Tibial artery (tissue), 4 donors: ENCODE measurements around the gene RAB30.
"Not testable (repeated sequence)": the region's sequence is repeated elsewhere in the genome, so short reads cannot be mapped to it uniquely, and the experiment has no call there.

Experiments
- DNase-seq, 2 donors: peaks; one replicate each; pipeline ENCODE4 v3.0.0-alpha.2; 2019
- H3K27ac ChIP-seq, 2 donors: fragments of 200-600 bp; sonication (generic) in 1 of 2; 1 replicate in 1 of 2; 2 replicates in 1 of 2; pipeline ENCODE4 v1.5.1; 2018 to 2019; ENCODE audit warnings: mild to moderate bottlenecking in 1 of 2
- H3K27me3 ChIP-seq, 2 donors: fragments of 200-600 bp; sonication (generic) in 1 of 2; one replicate each; pipeline versions ENCODE4 v1.5.1 to v1.6.0; 2016 to 2019
- H3K36me3 ChIP-seq, 3 donors: fragments of 200-600 bp; sonication (generic) in 2 of 3; one replicate each; pipeline ENCODE4 v1.5.1; 2016 to 2019; ENCODE audit warnings: mild to moderate bottlenecking in 2 of 3
- H3K4me1 ChIP-seq, 4 donors: fragments of 200-600 bp; sonication (generic) in 2 of 4; 1 replicate in 3 of 4; 2 replicates in 1 of 4; pipeline ENCODE4 v1.5.1; 2016 to 2019
- H3K4me3 ChIP-seq, 2 donors: fragments of 200-600 bp; sonication (generic) in 1 of 2; 1 replicate in 1 of 2; 2 replicates in 1 of 2; pipeline ENCODE4 v1.5.1; 2018 to 2019; ENCODE audit warnings: mild to moderate bottlenecking in 2 of 2
- H3K9me3 ChIP-seq, 3 donors: fragments of 200-600 bp; sonication (generic) in 1 of 3; one replicate each; pipeline ENCODE4 v1.5.1; 2016 to 2019
- intact Hi-C: fragments of 100-400 bp; cut with DNase I; formaldehyde crosslinking; loops from one replicate; pipeline ENCODE4 v1.15.0; 2023; ENCODE audit warnings: low total_unique reads
- TF ChIP-seq, protein P1 (sequence below), 2 experiments: fragments of 200-600 bp in 1 of 2; fragments of 450-650 bp in 1 of 2; IDR thresholded peaks; one replicate each; pipeline ENCODE4 v1.5.1; 2017 to 2019; ENCODE audit warnings: antibody characterized with exemption in 2 of 2, mild to moderate bottlenecking in 1 of 2, moderate library complexity in 1 of 2

RAB30 gene

DNA sequence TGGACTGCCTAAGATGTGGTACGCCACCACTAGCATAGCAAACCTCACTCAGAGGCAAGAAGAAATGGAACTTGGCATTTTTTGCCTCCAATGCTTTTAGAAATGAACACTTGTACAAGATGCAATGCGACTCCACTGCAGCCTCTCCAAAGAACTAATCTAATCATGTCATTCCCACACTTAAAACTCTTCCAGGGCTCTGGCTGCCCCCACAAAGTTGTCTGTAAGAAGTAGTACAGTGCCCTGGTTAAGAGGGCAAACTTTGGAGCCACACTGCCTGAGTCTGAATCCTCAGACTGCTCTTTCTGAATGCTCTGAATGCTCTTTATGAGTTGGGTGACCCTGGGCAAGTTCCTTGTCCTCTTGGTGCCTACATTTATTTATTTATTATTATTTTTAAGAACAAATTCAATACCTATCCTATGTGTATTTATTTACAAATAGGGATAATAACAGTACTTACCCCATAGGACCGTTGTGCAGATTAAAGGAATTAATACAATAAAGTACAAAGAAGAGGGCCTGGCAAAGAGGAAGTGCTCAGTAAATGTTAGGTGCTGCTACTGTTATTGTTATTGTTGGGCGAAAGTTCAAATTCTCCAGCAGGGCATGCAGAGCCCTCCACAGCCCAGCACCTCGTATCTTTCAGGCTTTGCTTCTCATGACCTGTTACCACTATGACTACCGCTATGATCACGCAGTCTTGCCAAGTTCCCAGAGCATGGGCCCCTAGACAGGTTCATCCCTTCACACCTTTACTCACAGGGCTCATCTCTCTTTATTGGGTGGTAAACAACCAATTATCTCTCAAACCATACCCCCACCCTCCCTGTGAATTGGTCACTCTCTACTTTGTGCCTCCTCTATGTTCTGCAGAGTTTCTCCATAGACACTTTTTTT lies 59.3 kb downstream of the RAB30 start:
- Histone ChIP-seq H3K4me3 (no peak overlapping the region), H3K27me3 (no peaks in the 10 kb centered on the region), H3K36me3 (no peaks in the 10 kb centered on the region), H3K9me3 (no peaks in the 10 kb centered on the region), H3K4me1 (peaks cover 0 to 37% (median 18%) of the 10 kb centered on the region in 4 donors), H3K27ac (no peak overlapping the region)
- DNase-seq = no peak
- TF ChIP-seq, protein P1, sequence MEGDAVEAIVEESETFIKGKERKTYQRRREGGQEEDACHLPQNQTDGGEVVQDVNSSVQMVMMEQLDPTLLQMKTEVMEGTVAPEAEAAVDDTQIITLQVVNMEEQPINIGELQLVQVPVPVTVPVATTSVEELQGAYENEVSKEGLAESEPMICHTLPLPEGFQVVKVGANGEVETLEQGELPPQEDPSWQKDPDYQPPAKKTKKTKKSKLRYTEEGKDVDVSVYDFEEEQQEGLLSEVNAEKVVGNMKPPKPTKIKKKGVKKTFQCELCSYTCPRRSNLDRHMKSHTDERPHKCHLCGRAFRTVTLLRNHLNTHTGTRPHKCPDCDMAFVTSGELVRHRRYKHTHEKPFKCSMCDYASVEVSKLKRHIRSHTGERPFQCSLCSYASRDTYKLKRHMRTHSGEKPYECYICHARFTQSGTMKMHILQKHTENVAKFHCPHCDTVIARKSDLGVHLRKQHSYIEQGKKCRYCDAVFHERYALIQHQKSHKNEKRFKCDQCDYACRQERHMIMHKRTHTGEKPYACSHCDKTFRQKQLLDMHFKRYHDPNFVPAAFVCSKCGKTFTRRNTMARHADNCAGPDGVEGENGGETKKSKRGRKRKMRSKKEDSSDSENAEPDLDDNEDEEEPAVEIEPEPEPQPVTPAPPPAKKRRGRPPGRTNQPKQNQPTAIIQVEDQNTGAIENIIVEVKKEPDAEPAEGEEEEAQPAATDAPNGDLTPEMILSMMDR (IDR thresholded peaks at IDR 0.05) = no peak
- intact Hi-C loops = no loop called here

DNA sequence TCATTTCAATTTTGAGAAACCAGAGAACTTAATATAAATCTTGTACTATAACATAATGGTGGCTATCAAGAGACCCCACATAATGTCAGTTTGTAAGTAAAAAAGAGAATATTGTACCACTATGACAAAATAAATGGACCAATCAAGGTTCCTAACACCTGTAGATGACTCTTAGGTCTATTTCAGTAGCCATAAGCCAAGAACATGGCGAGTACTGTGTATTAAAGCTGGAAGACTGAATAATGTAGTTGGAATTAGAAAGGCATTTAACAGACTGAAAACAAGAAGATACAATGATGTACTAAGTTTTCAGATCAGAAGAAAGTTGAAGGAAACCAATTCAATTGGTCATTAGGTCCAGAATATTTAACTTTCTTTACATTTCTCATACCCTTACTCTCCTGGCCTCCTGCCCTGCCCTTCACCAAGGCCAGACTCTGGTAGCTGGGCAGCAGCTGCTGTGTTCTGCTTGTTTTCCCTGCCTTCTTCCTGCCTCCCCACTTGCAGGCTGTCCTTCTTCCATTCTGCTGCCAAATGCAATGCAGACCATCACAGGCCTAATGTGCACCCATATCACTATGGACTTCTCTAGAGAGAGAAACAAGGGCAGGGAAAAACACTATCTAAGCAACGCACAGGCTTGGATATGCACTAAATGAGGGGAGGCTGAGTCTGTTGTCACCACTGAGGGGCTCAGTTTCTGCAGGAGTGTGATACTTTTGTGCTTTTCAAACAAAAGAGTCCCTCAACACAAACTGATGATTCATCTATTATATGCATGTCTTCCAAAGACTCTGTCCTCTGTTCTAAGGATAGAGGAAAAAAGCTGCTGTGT lies 60.1 kb downstream of the RAB30 start:
- Histone ChIP-seq H3K4me1 (peaks cover 0 to 46% (median 25%) of the 10 kb centered on the region in 4 donors), H3K27ac (no peak overlapping the region)
- intact Hi-C loops = no loop called here

DNA sequence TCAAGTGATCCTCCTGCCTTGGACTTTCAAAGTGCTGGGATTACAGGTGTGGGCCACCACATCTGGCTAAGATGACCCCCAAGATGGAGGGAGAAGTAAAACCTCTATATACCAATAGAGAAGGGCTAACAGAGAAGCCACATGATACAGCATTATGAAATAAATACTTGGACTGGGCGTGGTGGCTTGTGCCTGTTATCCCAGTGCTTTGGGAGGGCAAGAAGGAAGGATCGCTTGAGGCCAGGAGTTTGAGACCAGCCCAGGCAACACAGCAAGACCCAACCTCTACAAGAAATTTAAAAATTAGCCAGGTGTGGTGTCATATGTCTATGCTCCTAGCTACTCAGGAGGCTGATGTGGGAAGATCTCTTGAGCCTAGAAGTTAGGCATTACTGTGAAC lies 61.7 kb downstream of the RAB30 start:
- H3K27me3 ChIP-seq = no peaks in the 10 kb centered on the region
- H3K27ac ChIP-seq = no peak overlapping the region
- peaks cover 0 to 52% (median 25%) of the 10 kb centered on the region in 4 donors for H3K4me1 ChIP-seq
- no peaks in the 10 kb centered on the region for H3K36me3 ChIP-seq
- TF ChIP-seq, protein P1 (IDR thresholded peaks at IDR 0.05) = no peak
- no peak for DNase-seq
- no peak overlapping the region for H3K4me3 ChIP-seq
- intact Hi-C loops = no loop called here
- no peaks in the 10 kb centered on the region for H3K9me3 ChIP-seq

More for the DNA sequence above, 60.1 kb downstream of the RAB30 start:
- no peak for DNase-seq
- TF ChIP-seq, protein P1 (IDR thresholded peaks at IDR 0.05) = no peak
- H3K4me3 ChIP-seq = no peak overlapping the region
- no peaks in the 10 kb centered on the region for H3K9me3 ChIP-seq
- H3K36me3 ChIP-seq = no peaks in the 10 kb centered on the region
- no peaks in the 10 kb centered on the region for H3K27me3 ChIP-seq

DNA sequence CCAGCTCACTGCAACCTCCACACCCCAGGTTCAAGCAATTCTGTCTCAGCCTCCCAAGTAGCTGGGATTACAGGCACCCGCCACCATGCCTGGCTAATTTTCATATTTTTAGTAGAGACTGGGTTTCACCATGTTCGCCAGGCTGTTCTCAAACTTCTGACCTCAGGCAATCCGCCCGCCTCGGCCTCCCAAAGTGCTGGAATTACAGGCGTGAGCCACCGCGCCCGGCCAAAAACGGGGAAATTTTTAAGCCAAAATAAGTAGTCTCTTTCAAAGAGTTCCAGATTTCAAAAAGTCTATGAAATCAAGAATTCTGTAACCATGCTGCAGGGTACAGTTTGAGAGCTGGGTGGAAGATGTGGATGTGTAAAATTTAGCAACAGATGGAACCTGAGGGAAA lies 62.6 kb downstream of the RAB30 start:
- H3K9me3 ChIP-seq, H3K4me3 ChIP-seq, H3K27ac ChIP-seq, H3K36me3 ChIP-seq, H3K27me3 ChIP-seq, intact Hi-C loops, DNase-seq: not testable (repeated sequence)
- H3K4me1 ChIP-seq = peaks cover 0 to 52% (median 25%) of the 10 kb centered on the region in 4 donors

DNA sequence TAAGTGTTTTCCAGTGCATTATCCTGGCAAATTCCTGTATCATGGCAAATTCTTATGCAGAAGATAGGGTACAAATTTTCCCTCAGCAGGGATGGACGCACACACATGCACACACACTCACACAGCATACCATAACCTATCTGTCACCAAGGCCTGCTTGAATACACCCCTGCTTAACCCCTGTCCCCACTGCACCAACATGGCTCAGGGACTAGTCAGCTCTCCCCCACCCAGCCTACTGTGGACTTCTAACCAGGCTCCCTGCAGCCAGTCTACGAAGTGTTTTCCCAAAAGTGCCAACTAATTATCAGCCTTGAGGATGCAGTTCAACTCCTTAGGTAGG lies 63.1 kb downstream of the RAB30 start:
- Histone ChIP-seq H3K4me3 (no peak overlapping the region), H3K9me3 (no peaks in the 10 kb centered on the region), H3K27ac (peak overlapping the region in 1 of 2 donors; percentile 35), H3K27me3 (no peaks in the 10 kb centered on the region), H3K4me1 (peaks cover 0 to 51% (median 22%) of the 10 kb centered on the region in 4 donors), H3K36me3 (no peaks in the 10 kb centered on the region)
- intact Hi-C loops = no loop called here
- TF ChIP-seq, protein P1 (IDR thresholded peaks at IDR 0.05) = no peak
- no peak for DNase-seq
